MG63 (cell line): ENCODE results near the gene FBXO17. TPM values are rescaled to one million over a fixed set of nuclear protein-coding genes. Genes with fewer than 3 reads are reported as not detected.

Experiments used
- DNase-seq: peaks from one replicate; pipeline ENCODE4 v3.0.0-alpha.2; 2020
- H3K27me3 ChIP-seq: fragments of 250-450 bp; sonication (Bioruptor Pico); 2 replicates; pipeline ENCODE4 v1.5.1; 2020; ENCODE audit warnings: mild to moderate bottlenecking, moderate library complexity
- H3K36me3 ChIP-seq: fragments of 250-450 bp; sonication (Bioruptor Pico); 2 replicates; pipeline ENCODE4 v1.5.1; 2020; ENCODE audit warnings: mild to moderate bottlenecking, moderate library complexity
- H3K4me3 ChIP-seq: fragments of 250-450 bp; sonication (Bioruptor Pico); 2 replicates; pipeline ENCODE4 v1.5.1; 2020; ENCODE audit warnings: mild to moderate bottlenecking, moderate library complexity
- H3K9me3 ChIP-seq: fragments of 250-450 bp; sonication (Bioruptor Pico); 2 replicates; pipeline ENCODE4 v1.5.1; 2020; ENCODE audit warnings: mild to moderate bottlenecking, moderate library complexity
- total RNA-seq: library from RNA; depleted of rRNA; stranded (reverse); fragments of >200 nt; shearing (Covaris generic); gene quantifications from 2 replicates; pipeline ENCODE4 v1.2.3, GENCODE V29; 2014; ENCODE audit warnings: low replicate concordance; rRNA removed

The FBXO17 gene
- total RNA-seq, 1 experiment from 2014 or later, result 67.1 TPM

GRCh38 chr19:38892841-38893240 lies 82.7 kb downstream of the FBXO17 start:
- H3K36me3 ChIP-seq, result peaks cover 12% of the 10 kb centered on the region
- H3K4me3 ChIP-seq, result no peak overlapping the region
- no peaks in the 10 kb centered on the region for H3K27me3 ChIP-seq
- no peak for DNase-seq
- no peaks in the 10 kb centered on the region for H3K9me3 ChIP-seq

DNA sequence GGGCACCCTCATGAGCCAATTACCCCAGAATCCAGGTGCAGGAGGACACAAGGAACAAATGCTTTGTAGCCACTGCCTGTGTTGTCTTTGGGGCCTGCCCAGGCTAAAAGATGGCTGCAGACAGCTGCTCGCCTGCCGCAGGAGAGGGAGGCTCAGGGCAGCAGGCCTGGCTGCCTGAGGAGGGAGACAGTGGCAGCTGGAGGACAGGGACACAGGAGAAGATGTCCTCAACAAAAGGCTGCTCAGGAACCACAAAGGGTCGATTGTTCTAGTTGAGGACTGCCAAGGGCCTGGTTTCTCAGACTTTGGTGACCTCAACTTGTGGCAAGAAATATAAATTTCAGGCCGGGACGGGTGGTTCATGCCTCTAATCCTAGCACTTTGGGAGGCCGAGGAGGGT lies 83.8 kb downstream of the FBXO17 start:
- Histone ChIP-seq H3K4me3 (no peak overlapping the region), H3K36me3 (peaks cover 19% of the 10 kb centered on the region), H3K27me3 (no peaks in the 10 kb centered on the region), H3K9me3 (no peaks in the 10 kb centered on the region)
- DNase-seq, result no peak

Other genes starting within 250 kb of the FBXO17 start
- gene CAPN12, start 231.3 kb downstream of the FBXO17 start, total RNA-seq, result not detected in 2 replicates
- gene LGALS7, start 202.2 kb downstream of the FBXO17 start, total RNA-seq, result not detected in 2 replicates
- gene LGALS7B, start 186.5 kb downstream of the FBXO17 start, total RNA-seq, result not detected in 2 replicates
- gene LGALS4, start 162.8 kb downstream of the FBXO17 start, total RNA-seq, result not detected in 2 replicates
- 76.7 and 102 TPM in 2 replicates for gene ECH1, start 143.9 kb downstream of the FBXO17 start, total RNA-seq
- gene HNRNPL, start 125.8 kb downstream of the FBXO17 start, total RNA-seq, result 385 and 511 TPM in 2 replicates
- gene RINL, start 97.5 kb downstream of the FBXO17 start, total RNA-seq, result 6.9 and 8.2 TPM in 2 replicates
- gene SIRT2, start 76.1 kb downstream of the FBXO17 start, total RNA-seq, result 45.3 and 72.9 TPM in 2 replicates
- gene NFKBIB, start 75.8 kb downstream of the FBXO17 start, total RNA-seq, result 18.7 and 49.6 TPM in 2 replicates
- gene CCER2, start 63.6 kb downstream of the FBXO17 start, total RNA-seq, result not detected in 2 replicates
- 18.4 and 20.8 TPM in 2 replicates for gene SARS2, start 45.0 kb downstream of the FBXO17 start, total RNA-seq
- 82.3 and 150 TPM in 2 replicates for gene MRPS12, start 44.8 kb downstream of the FBXO17 start, total RNA-seq
- 0.82 TPM in 1 of 2 replicates, not detected in the other for gene FBXO27, start 56.8 kb upstream of the FBXO17 start, total RNA-seq
- not detected in 2 replicates for gene ACP7, start 108.6 kb upstream of the FBXO17 start, total RNA-seq
- 3.0 and 8.5 TPM in 2 replicates for gene PAK4, start 150.0 kb upstream of the FBXO17 start, total RNA-seq
- gene NCCRP1, start 221.2 kb upstream of the FBXO17 start, total RNA-seq, result not detected in 2 replicates
- not detected in 2 replicates for gene SYCN, start 228.5 kb upstream of the FBXO17 start, total RNA-seq